GM18951 (cell line): ENCODE data around the gene GALNTL6.

Experiments
- POLR2A ChIP-seq: IDR thresholded peaks from 4 replicates; pipeline ENCODE4 v1.6.1; 2011; ENCODE audit warnings: mild to moderate bottlenecking; ENCODE audit not compliant: insufficient read length, insufficient read depth; ENCODE audit errors: extremely low read depth
- in situ Hi-C: fragments of 300-500 bp; cut with MboI; formaldehyde crosslinking; loops from one replicate; pipeline ENCODE4 v1.12.0; 2022; ENCODE audit warnings: low sequenced_read_pairs, mixed read lengths, inconsistent platforms; ENCODE audit not compliant: unreplicated experiment

Gene GALNTL6

DNA sequence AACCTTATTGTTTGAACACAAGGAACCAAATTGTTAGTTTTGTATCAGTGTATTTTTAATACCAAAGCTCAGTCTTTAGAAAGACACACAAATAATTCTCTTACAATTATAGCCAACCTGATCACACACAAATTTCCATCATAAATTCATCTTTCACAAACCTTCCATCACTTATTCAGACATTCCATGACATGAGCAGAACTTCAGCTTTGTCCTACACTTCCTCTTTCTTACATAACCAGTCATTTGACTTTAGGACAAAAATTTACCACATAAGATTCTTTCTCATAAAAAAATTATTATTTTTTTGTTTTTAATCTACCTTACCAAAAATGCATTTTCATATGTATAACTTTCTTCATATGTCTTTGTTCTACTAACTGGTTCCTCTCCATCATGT is 312.2 kb downstream of the GALNTL6 start:
- in situ Hi-C loops = no loop called here

GRCh38 chr4:172127168-172127567 is 314.0 kb downstream of the GALNTL6 start:
- TF ChIP-seq POLR2A = no peak
- in situ Hi-C loops = no loop called here

More for the DNA sequence above, 312.2 kb downstream of the GALNTL6 start:
- no peak for TF ChIP-seq POLR2A

DNA sequence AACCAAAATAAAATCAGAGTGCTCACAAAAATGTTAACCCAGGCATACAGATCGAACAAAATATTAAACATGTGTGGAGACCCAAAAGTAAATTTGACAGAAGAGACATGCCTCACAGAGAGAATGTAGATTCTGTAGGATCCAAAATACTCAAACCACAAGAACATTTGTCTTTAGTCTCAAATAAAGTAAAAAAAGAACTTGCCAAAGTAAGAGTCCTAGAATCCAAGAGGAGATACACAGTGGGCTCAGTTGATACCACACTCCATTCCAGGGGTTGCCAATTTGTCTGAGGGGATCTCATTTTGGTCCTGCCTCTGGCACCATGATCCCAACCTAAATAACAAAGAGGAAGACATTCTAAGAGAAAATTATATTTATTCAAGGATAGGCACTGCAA is 316.4 kb downstream of the GALNTL6 start:
- TF ChIP-seq POLR2A = no peak
- in situ Hi-C loops = no loop called here

GRCh38 chr4:172134521-172134920 is 321.3 kb downstream of the GALNTL6 start:
- TF ChIP-seq POLR2A = no peak
- in situ Hi-C loops = no loop called here

- in situ Hi-C loops = no loop called here
These were observed 327.8 kb downstream of the GALNTL6 start for GRCh38 chr4:172141025-172141424.

DNA sequence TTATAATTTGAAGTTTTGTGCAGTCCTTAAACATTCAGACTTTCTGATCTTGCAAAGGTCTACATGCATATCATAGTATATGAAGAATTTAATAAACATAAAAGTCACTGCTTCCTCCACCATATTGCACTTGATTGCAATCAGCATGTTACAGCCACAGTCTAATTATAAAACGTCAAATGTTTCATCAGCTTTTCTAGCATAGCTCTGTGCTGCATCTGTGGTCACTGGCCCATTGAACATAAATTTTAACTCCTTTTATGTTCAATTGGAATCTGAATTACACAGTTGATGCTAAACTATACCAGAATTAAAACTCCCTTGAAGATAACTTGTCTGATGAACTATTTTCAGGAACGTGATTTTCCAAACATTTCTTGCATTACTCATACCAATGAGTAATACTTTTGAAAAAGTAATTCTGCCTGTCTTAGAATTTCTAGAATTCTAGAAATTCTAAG is 329.1 kb downstream of the GALNTL6 start:
- no peak for TF ChIP-seq POLR2A
- in situ Hi-C loops = no loop called here

More at GRCh38 chr4:172141025-172141424, 327.8 kb downstream of the GALNTL6 start:
- TF ChIP-seq POLR2A = no peak

- in situ Hi-C loops = no loop called here
- no peak for TF ChIP-seq POLR2A
These were observed 330.6 kb downstream of the GALNTL6 start for GRCh38 chr4:172143605-172144314.

GRCh38 chr4:172147687-172148086 is 334.5 kb downstream of the GALNTL6 start:
- in situ Hi-C loops = no loop called here
- TF ChIP-seq POLR2A = no peak

DNA sequence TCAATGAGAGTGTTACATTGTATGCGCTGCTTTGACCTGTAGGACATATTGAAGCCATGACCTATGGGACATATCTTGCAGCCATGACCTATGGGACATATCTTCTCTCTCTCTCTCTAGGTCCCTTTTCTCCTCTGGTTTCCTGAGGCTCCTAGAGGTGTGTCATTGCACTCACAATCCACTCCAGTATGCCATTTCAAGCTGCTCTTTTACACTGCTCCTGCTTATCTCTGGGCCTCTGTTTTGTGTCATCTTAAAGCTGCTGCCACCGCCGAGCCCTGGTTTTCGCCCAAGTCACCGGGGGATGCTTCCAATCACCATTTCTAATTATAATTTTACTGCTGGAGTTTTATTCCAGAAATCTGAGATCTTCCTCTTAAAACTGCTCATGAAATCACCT is 336.1 kb downstream of the GALNTL6 start:
- no peak for TF ChIP-seq POLR2A
- in situ Hi-C loops = no loop called here

DNA sequence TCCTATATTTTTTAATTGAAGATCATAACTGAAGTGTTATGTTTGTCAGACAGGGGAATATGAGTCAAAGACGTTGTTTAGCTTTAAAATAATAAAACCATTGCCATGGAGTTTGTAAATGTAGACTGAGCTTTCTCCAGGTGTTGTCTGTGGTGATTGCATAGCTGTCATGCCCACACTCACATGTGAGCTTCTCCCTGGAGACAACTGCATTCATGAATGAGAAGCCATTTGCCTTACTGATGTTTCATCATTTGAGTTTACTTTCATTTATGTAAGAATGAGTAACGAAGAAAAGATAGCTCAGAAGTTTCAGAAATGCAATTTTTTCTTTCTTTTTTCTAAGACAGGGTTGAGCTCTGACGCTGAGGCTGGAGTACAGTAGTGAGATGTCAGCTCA is 339.1 kb downstream of the GALNTL6 start:
- TF ChIP-seq POLR2A = no peak
- in situ Hi-C loops = no loop called here

DNA sequence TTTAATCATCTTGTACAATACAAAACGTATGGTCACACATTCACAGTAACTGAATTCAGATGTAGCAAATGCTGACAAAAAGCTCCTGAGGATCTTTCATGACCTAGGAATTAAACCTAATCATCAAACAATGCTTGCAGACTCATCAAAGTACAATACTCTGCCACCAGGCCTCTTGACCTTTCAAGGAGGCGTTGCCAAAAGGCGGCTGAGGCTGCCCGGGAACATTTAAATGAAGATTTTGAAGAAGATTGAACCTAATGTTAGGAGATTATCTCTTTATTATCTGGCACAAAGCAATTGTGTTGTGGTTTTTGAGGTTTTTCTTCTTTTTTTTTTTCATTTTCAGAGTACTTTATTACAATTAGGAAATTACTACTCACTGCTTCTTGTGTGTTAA is 340.5 kb downstream of the GALNTL6 start:
- in situ Hi-C loops = no loop called here

GRCh38 chr4:172155838-172156345 is 342.7 kb downstream of the GALNTL6 start:
- in situ Hi-C loops = no loop called here
- no peak for TF ChIP-seq POLR2A

More for the DNA sequence above, 340.5 kb downstream of the GALNTL6 start:
- no peak for TF ChIP-seq POLR2A

DNA sequence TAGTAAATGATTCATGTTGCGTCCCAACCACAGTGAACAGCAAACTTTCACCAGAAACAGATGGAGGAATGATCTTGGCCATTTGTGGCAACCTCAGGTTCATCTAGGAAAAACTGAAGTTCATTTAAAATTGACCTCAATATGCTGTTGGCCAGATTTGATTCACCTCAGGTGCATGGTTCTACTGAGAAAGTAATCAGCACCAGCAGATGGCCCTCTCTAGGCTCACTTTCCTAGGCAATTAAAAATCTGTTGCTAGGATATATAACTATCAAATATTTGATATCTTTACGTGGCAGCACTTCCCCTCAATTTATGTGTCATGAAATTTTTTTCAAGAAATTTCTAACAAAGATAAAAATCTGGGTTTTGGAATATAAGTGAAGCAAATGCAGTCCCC is 344.7 kb downstream of the GALNTL6 start:
- in situ Hi-C loops = no loop called here
- no peak for TF ChIP-seq POLR2A

DNA sequence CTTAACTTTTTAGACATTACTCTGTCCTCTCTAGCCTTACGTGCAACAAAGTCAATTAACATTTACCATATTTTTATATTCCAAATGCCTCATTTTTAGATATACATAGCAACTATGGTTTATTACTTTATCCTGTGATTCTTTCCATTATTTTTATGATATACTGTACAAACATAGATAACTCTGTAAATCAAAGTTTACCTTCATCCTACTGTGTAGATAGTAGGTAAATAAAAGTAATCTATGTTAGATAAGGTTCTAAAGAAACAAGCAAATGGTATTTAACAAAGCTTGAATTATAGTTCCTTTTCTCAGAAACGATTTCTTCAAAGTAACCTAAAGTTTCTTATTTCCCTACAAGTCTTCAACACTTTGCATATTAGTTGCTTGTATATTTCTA is 350.0 kb downstream of the GALNTL6 start:
- in situ Hi-C loops = no loop called here
- TF ChIP-seq POLR2A = no peak
